Measurements from ENCODE around the gene ATP6V1C2.
A peak's percentile ranks its signal among the peaks of the same experiment; 100 is the strongest.

Gene ATP6V1C2

GRCh38 chr2:10830641-10831399 lies 109.4 kb downstream of the ATP6V1C2 start:
- FAIRE-seq (no peak), DNase-seq (ENCODE audit: insufficient read length, low spot score) (no peak)

DNA sequence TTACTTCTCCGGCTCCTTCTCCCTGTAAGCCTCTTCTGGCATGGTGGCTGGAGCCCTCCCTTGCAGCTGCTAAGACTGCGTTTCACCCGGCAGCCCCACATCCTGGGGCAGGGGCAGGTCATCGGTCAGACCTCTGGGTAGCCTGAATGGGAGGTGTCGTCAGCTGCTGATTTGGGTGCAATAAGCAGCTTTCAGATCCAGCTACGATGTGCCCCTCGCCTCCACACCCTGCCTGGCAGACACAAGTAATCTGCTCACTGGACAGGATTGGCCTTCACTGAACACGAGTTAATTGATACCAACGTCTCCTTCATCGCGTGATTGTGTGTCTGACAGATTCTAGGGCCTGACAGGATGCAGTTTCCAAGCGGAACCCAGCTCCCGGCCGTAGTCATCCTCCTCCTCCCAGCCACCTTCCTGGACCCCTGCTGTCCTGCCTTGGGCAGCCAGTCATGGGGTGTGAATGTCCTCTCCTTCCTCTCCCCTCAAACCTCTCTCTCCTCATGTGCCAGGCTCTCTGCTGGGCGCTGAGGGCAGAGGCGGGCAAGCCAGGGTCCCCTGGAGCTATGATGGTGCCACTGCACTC lies 110.1 kb downstream of the ATP6V1C2 start:
- no peak for DNase-seq (ENCODE audit: insufficient read length, low spot score)

GRCh38 chr2:10832203-10832936 lies 110.9 kb downstream of the ATP6V1C2 start:
- peak; percentile 87 for DNase-seq (ENCODE audit: insufficient read length, low spot score)
- peak; percentile 74 for FAIRE-seq

More for the DNA sequence above, 110.1 kb downstream of the ATP6V1C2 start:
- FAIRE-seq = no peak

DNA sequence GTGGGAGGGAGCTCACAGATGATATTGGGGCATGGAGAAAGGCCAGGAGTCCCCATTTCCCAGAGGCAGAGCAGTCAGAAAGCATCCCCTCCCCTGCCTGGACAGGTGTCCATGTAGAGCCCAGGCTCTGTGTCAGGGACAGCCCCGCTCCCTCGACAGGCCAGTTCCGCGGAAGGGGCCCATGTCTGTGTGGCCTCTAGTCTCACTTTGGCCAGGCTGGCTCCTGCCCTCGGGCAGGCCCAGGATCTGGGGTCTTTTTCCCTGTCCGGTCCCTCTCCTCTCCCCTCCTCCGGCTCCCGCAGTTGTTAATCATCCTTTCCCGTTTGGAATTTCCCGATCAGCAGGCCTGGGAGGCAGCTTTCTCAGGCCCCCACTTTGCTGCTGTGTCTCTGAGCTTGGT lies 111.6 kb downstream of the ATP6V1C2 start:
- no peak for FAIRE-seq
- DNase-seq (ENCODE audit: insufficient read length, low spot score) = no peak

GRCh38 chr2:10834068-10834655 lies 112.7 kb downstream of the ATP6V1C2 start:
- DNase-seq (ENCODE audit: insufficient read length, low spot score) = no peak
- no peak for FAIRE-seq
